ENCODE measurements around the gene DPEP1.

DPEP1 gene

DNA sequence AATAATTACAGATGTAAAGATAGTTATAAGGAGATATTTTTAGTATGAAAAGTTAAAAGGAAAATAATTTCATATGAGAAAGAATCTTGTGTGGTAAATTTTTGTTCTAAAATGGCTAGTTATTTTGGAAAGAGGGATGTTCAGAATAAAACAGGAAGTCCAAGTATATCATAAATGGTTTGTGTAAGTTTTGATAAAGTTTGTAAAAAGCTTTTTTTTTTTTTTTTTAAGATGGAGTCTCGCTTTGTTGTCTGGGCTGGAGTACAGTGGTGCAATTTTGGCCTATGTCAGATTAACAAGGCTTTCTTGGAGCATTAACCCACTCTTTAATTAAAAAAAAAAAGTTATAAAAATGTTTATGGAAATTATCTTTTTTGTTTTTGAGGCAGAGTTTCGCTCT, 64.8 kb downstream of the DPEP1 start:
- in situ Hi-C loops (cut with MboI; ENCODE audit: low sequenced_read_pairs): no loop called here

DNA sequence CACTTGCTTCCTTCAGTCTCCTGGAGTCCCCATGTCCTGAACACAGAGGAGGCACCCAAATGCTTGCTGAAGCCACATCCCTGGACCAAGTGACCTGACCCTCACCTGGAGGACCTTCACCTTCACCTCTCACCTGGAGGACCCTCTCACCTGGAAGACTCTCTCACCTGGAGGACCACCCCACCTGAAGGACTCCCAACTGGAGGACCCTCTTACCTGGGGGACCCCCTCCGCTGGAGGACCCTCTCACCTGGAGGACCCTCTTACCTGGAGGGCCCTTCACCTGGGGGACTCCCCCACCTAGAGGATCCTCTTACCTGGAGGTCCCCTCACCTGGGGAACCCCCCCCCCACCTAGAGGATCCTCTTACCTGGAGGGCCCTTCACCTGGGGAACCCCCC, 72.5 kb downstream of the DPEP1 start:
- in situ Hi-C loops (cut with MboI; ENCODE audit: low sequenced_read_pairs): no loop called here

DNA sequence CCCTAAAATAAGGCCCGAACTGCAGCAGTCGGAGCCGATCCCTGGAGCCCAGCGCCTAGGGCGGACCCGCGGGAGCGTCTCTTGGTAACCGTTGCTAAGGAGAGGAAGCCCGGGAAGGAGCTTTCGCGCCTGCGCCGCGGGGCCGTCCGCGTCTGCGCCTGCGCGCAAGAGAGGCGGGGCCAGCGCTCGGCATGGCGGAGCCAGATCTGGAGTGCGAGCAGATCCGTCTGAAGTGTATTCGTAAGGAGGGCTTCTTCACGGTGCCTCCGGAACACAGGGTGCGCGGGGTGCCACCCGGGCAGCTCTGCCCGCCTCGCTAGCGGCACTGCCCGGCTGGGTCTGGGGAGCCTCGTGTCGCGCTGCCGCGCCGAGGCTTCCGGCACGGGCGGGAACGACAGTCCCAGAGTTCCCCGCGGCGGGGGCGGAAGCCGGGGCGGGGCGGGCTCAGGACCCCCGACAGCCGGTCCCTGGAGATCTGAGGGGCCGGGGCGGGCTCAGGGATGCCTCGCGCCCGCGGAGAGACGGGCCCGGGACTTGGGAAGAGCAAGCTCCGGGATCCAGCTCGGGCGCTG, 73.2 kb downstream of the DPEP1 start, which contains the start of gene CDK10:
CDK10 (plus strand) TSS at position 170 of the 572 bp plus-strand sequence; CDS start at position 192, 22 bp downstream.
- in situ Hi-C loops (cut with MboI; ENCODE audit: low sequenced_read_pairs): no loop called here

DNA sequence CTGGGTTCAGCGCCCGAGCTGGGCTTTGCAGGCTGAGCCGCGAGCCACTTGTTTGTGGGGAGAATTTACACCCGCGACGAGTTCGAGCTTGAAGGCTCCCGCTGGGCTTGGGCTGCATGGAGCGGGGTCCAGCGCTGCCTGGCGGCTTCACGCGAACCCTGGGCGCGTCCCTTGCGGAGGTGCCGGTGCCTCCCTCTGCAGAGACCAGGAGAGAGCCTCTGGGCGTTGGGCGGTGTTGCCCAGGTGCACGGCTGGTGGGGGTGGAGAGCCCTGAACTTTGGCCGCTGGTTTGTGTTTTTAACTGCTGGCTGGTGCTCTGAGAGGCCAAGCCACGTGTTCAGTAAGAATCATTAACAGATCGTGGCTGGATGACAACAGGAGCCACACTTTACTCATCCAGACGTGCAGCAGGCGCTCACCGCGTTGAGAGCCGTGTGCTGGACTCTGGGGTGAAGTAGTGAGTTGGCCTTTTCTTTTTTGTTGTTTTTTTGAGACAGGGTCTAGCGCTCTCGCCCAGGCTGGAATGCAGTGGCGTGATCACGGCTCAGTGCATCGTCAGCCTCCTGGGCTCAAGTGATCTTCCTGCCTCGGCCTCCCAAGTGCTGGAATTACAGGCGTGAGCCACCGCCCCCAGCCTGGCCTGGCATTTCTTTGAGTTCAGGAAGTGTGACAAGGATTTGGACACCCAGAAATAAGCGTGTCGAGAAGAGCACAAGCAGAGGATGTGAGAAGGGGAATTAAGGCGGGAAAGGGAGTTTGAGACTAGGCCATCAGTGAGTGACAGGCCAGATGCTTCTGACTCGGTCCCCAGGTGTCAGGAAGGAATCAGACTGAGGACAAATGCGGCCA, 73.9 kb downstream of the DPEP1 start:
- in situ Hi-C loops (cut with MboI; ENCODE audit: low sequenced_read_pairs): no loop called here
